Left kidney (tissue), 8 donors: ENCODE data around the gene MUCL3. TPM values are rescaled to one million over a fixed set of nuclear protein-coding genes. Genes with fewer than 3 reads are reported as not detected.
"Not testable (repeated sequence)": the region's sequence is repeated elsewhere in the genome, so short reads cannot be mapped to it uniquely, and the experiment has no call there.

Source experiments
- DNase-seq: peaks from one replicate; pipeline ENCODE4 v3.0.0-alpha.2; 2013
- long read RNA-seq, 8 donors: transcript quantifications; one replicate each; lab custom pipeline, GENCODE V29; 2026
- polyA plus RNA-seq: library from polyadenylated mRNA; unstranded; fragments of 120-200 nt; gene quantifications from one replicate; pipeline ENCODE4 v1.2.1, GENCODE V29; 2013; ENCODE audit not compliant: insufficient read length

The MUCL3 gene, protein sequence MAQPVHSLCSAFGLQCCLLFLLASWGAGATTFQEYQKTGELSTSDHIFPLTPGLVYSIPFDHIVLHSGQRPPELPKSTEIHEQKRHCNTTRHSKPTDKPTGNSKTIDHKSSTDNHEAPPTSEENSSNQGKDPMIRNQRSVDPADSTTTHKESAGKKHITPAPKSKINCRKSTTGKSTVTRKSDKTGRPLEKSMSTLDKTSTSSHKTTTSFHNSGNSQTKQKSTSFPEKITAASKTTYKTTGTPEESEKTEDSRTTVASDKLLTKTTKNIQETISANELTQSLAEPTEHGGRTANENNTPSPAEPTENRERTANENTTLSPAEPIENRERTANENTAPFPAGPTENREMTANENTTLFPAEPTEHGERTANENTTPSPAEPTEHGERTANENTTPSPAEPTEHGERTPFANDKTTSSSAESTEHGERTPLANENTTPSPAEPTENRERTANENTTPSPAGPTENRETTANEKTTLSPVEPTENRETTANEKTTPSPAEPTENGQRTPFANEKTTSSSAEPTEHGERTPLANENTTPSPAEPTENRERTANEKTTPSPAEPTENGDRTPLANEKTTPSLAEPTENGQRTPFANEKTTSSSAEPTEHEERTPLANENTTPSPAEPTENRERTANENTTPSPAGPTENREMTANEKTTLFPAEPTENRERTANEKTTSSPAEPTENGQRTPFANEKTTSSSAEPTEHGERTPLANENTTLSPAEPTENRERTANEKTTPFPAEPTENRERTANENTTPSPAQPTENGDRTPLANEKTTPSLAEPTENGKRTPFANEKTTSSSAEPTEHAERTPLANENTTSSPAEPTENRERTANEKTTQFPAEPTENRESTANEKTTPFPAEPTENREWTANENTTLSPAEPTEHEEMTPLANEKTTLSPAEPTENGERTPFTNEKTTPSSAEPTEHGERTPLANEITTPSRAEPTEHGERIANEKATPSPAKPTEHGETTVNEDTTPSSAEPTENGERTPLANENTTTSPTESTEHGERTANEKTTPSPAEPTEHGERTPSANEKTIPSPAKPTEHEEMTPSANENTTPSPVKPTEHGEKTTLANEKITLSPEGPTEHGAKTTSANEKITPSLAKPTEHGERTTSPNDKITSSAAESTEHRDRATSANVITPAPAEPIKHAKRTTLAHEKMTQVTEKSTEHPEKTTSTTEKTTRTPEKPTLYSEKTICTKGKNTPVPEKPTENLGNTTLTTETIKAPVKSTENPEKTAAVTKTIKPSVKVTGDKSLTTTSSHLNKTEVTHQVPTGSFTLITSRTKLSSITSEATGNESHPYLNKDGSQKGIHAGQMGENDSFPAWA (N-terminal part only)
- polyA plus RNA-seq, result 0.10 TPM
- long read RNA-seq, donor 1, result 0 reads
- long read RNA-seq, donor 2, result 0 reads
- long read RNA-seq, donor 3, result 0 reads
- long read RNA-seq, donor 4, result 0 reads
- long read RNA-seq, donor 5, result 0 reads
- long read RNA-seq, donor 6, result 0 reads
- long read RNA-seq, donor 7, result 0 reads
- long read RNA-seq, donor 8, result 0 reads

DNA sequence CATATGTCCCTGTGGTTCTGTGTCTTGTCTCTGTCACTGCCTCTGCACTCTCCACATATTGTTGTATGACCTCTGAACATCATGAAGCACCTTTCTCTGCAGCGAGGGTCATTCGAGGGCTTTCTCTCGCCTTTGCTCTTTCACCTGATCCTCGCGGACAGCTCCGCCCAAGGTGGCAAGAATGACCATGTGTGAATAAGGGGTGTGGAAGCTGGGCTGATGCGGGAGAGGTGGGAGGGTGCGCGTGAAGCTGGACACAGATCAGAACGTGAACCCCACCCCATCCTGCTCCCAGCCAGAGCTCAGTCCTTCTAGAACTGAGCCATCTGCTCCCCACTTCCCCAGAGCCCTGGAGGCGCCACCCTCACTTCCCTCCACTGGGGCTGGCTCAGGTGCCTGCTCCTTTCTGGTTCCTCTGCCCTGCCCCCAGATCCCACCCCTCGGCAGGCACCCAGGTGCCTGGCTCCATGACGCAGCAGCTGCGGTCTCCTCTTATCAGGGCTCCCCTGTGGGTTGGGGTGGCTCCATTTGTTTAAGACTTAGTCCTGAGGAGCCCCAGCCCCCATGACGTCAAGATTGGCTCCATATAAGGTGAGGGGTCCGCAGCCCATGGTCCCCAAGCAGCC is at the start of gene MUCL3:
Gene MUCL3, plus strand, starts transcription at position 613 of the 626 bp plus-strand sequence. CDS start 27 bp downstream, outside the sequence.
- DNase-seq, result no peak

DNA sequence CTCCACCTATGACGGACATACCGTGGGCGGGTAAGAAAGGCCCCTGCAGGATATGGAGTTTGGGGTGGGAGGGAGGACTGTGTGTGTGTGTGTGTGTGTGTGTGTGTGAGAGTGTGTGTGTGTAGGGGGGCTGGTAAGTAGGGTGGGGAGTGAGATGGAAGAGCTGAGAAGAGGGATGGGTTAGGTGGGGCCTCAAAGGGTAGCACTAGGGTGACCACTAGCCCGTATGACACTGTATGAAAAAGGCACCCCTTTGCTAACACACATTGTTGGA is 49.4 kb upstream of the MUCL3 start:
- no peak for DNase-seq

DNA sequence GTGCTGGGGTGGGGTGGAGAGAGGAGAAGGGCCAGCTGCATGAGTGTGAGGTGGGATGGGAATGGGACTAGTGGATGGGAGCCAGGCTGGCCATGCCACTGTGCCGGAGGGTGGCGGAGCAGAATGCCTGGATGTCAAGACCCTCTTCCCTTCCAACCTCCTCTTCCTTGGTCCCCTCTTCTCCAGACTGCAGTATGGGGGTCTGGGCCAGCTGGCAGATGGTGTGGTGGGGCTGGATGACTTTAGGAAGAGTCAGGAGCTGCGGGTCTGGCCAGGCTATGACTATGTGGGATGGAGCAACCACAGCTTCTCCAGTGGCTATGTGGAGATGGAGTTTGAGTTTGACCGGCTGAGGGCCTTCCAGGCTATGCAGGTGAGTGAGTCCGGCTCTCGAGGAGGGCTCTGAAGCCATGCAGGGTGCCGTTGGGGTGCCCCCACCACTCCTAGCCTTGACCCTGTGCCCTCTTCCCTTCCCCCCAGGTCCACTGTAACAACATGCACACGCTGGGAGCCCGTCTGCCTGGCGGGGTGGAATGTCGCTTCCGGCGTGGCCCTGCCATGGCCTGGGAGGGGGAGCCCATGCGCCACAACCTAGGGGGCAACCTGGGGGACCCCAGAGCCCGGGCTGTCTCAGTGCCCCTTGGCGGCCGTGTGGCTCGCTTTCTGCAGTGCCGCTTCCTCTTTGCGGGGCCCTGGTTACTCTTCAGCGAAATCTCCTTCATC is 48.8 kb upstream of the MUCL3 start:
- DNase-seq, result no peak

DNA sequence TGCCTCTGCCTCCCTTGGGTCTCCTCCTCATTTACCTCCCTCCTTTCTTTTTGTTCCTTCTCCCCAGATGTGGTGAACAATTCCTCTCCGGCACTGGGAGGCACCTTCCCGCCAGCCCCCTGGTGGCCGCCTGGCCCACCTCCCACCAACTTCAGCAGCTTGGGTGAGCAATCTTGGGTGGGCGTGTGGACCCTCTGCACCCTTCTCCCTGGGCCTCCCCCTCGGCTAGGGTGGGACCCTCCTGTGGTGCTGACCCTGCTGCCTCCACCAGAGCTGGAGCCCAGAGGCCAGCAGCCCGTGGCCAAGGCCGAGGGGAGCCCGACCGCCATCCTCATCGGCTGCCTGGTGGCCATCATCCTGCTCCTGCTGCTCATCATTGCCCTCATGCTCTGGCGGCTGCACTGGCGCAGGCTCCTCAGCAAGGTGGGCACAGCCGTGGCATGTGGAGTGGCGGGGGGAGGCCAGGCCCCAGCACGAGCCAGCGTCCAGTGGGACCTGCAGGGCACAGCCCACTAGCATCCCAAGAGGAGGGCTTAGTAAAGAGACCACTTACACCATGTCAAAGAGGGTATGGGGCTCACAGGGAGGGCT is 47.7 kb upstream of the MUCL3 start:
- DNase-seq, result no peak

DNA sequence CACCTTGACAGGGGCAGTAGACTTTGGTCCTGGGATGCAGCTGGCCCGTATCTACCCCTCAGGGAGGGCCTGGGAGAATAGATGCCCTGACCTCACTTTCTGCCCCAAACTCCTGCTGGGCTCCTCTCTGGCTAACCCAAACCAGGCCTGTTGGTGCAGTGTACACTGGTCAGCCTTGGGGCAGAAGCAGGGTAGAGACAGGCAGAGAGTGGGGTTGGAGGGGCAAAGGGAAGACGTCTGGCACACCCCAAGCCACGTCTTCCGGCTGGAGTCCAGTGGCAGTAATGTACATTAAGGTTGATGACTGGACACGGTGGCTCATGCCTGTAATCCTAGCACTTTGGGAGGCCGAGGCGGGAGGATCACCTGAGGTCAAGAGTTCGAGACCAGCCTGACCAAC is 47.1 kb upstream of the MUCL3 start:
- no peak for DNase-seq

DNA sequence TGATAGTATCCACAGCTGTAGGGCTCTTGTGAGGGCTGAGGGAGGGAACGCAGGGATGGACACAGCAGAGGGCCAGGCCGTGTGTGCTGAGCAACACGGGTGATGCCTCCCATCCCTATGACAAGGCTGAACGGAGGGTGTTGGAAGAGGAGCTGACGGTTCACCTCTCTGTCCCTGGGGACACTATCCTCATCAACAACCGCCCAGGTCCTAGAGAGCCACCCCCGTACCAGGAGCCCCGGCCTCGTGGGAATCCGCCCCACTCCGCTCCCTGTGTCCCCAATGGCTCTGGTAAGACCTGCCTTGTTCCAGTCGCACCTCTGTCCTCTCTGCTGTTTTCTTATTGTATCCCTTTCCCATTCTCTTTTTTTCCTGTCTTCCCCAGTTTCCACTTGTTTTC is 46.4 kb upstream of the MUCL3 start:
- DNase-seq, result no peak

DNA sequence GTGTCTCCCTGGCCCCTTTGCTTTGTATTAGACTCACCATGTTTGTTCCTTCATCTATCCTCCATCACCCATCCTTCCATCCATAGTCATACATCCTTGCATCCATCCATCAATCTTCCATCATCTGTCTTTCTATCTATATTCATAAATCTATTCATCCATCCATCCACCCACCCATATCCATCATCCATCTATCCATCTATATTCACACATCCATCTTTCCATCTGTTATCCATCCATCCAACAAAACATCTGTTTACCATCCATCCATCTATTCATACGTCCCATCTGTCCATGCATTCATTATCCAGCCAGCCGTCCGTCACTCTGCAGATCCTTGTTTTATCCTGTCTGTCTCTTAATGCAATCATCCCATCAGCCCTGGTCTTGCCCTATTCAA is 45.8 kb upstream of the MUCL3 start:
- no peak for DNase-seq

DNA sequence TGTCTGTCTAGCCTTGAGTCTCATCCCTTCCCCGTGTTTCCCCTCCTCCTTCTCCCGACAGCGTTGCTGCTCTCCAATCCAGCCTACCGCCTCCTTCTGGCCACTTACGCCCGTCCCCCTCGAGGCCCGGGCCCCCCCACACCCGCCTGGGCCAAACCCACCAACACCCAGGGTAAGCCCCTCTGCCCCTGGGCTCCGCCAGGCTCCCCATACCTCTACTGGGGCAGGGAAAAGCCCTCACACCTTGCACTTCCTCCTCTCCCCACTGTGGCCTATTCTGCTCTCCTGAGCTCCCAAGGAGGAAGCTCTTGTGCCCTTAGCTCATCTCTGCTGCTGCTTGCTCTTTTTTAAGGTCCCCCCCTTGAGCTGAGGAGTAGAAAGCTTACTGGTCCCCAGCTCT is 45.4 kb upstream of the MUCL3 start:
- no peak for DNase-seq

DNA sequence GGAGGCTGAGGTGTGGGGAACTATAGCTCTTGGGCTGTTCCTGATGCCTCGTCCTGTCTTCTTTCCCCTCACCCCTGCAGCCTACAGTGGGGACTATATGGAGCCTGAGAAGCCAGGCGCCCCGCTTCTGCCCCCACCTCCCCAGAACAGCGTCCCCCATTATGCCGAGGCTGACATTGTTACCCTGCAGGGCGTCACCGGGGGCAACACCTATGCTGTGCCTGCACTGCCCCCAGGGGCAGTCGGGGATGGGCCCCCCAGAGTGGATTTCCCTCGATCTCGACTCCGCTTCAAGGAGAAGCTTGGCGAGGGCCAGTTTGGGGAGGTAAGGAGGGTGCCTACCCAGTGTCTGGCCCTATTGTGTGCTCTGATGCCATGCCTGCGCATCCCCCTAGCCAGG is 44.2 kb upstream of the MUCL3 start:
- DNase-seq, result no peak

DNA sequence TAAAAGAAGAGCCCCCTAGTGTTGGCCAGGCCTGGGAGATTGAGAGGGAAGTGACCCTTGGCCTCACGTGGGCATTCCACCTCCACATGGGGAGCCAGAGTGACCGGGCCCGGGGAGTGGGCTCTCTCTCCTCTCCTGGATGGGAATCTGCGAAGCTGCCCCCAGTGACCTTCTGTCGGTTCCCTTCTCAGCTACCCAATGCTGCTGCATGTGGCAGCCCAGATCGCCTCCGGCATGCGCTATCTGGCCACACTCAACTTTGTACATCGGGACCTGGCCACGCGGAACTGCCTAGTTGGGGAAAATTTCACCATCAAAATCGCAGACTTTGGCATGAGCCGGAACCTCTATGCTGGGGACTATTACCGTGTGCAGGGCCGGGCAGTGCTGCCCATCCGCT is 42.9 kb upstream of the MUCL3 start:
- no peak for DNase-seq

DNA sequence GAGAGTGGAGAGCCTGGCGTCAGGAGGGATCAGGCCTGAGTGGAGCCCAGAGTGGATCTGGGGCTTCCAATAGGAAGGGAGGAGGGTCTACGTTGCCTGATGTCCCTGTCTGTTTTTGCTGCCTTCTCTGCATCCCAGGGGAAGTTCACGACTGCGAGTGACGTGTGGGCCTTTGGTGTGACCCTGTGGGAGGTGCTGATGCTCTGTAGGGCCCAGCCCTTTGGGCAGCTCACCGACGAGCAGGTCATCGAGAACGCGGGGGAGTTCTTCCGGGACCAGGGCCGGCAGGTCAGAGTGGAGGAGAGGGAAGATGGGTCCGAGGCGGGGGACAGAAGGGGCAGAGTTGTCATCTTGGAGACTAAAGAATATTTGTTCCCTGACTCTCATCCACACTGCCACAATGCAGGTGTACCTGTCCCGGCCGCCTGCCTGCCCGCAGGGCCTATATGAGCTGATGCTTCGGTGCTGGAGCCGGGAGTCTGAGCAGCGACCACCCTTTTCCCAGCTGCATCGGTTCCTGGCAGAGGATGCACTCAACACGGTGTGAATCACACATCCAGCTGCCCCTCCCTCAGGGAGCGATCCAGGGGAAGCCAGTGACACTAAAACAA is 41.9 kb upstream of the MUCL3 start:
- DNase-seq, result no peak

DNA sequence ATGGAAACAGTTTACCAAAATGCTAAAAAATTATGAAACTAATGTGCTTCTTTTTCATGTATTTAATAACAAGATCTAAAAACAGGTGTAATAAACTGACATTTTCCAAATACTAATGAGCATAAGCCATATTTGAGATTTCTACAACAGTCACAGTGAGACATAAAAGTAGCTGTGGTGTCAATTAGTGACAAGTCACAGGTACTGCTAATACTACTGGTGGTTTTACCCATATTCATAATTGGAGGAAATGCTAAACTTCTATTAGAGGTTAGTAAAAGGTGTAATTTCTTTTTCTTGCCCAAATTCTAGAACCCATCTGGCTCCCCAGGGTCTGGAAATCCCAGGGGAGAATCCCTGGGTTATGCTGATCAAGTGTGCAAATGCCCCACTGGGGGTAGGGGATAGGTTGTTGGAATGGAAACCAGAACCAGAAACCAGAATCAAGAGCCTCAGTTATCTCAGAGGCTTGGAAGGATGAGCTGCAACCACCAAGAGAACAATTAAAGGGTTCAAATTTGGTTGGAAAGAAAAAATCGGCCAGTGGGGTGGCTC is 39.8 kb upstream of the MUCL3 start:
- DNase-seq, result no peak

DNA sequence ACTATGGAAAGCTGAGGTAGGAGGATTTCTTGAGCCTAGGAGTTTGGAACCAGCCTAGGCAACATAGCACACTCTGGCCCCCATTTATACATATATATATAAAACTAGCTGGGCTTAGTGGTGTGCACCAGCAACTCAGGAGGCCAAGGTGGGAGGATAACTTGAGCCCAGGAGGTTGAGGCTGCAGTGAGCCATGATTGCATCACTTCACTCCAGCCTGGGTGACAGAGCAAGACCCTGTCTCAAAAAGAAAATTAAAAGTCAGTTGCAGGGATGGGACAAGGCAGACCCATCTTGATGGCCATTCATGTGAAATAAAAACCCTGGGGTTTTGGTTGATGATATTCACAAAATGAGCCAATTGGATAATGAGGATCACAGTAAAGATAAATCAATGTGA is 39.3 kb upstream of the MUCL3 start:
- no peak for DNase-seq

DNA sequence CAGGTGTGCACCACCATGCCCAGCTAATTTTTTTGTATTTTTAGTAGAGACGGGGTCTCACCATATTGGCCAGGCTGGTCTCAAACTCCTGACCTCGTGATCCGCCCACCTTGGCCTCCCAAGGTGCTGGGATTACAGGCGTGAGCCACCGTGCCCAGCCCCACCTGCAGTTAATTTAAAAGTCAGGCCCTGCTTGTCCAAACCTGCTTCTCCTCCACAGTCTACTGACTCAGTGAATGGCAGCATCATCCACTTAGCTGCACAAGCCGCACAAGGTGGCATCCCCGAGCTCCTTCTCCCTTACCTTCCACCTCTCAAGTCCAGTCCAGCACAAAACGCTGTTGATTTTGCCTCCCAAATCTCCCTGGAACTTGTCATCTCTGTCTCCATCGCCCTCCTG is 38.6 kb upstream of the MUCL3 start:
- not testable (repeated sequence) for DNase-seq

DNA sequence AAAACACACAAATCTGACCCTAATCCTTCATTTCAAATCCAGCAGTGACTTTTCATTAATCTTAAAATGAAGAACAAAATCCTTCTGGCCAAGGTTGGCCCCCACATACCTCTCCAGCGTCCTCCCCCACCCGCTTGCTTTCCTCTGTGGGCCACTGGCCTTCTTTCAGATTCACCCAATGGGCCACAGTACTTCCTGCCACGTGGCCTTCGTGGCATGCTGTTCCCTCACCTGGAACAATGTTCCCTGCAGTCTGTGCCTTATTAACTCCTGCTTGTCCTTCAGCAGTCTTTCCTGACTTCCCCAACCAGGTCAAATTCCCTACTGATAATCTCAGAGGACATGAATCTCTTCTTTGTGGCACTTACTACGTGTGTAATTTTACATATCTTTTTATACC is 38.1 kb upstream of the MUCL3 start:
- DNase-seq, result no peak

DNA sequence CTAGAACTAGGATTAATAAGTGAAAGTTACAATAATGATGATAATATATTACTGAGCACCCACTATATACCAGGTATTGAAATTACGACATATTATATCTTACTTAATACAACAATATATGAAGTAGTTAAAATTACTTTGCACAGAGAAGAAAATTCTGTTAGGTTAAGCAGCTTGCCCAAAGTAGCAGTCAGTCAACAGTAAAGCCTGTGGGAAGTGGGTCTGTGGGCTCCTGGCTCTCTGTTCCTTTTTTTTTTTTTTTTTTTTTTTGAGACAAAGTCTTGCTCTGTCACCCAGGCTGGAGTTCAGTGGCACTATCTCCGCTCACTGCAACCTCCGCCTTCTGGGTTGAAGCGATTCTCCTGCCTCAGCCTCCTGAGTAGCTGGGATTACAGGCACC is 37.5 kb upstream of the MUCL3 start:
- no peak for DNase-seq

DNA sequence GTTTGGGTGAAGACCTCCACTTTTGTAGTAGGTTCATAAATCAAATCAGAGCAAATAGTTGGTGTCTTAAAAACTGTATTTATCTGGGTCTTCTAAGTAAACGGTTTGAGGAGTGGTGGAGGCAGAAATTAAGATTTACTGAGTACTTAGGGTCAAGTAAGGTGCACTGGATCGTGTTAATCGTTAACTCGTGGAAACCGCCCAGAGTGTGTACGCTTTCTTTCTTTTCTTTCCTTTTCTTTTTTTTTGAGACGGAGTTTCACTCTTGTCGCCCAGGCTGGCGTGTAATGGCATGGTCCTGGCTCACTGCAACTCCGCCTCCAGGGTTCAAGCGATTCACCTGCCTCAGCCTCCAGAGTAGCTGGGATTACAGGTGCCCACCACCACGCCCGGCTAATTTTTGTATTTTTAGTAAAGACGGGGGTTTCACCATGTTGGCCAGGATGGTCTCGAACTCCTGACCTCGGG is 33.4 kb upstream of the MUCL3 start:
- not testable (repeated sequence) for DNase-seq

DNA sequence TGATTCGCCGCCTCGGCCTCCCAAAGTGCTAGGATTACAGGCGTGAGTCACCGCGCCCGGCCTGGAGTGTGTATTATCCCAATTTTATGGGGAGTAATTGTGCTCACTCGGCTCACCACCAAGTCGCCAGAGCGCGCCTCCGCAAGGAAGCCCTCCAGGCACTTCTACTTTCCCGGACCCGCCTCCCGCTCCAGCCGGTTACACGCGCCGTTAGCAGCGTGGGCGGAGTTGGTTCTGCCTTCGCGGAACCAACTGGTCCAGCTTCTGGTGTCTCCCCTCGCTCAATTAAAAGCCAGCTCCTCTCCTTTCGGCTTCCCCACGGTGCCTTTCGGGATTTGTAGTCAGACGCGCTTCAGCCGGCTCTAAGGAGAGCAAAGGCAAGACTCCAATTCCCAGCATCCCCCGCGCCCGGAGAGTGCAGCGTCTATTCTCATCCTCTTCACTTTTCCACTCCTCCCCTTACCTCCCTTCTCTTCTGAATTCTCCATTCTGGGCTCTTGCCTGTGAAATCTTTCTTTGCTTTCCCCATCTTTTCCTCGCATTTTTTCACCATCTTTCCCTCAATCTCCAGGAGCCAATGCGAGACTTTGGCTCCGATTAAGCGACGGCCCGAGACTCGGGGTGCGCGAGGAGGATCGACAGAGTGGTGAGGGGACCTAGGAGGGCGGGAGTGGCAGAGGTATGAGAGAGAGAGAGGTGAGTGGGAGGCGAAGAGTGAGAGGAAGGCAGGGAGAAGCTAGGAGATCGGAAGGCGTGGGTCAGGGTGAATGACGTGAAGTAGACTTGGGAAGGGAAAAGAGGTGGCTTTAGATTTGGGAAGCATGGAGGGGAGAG is 32.8 kb upstream of the MUCL3 start, which contains the start of gene GTF2H4:
Gene GTF2H4, plus strand, starts transcription at position 450 of the 834 bp plus-strand sequence.
- peak; percentile 98 for DNase-seq

DNA sequence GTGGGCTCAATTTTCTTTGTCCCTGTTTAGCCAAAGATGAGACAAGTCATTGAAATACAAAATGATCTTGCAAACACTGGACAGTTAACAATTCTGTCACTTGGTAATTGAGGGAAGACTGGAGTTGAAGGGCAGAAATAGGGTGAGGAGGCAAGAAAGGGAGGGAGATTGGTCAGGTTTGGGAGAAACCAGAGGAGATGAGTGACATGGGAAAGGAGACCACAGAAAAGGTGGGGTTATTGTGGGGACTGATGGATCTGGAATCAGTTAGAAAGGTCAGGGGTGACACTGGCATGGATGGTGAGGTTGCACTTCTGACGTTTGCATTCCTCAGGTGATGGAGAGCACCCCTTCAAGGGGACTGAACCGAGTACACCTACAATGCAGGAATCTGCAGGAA is 32.1 kb upstream of the MUCL3 start:
- DNase-seq, result no peak
